LNCaP clone FGC (cell line): Measurements from ENCODE around the gene TMEM229B.
A peak's percentile ranks its signal among the peaks of the same experiment; 100 is the strongest.

Experiments
- DNase-seq: peaks from one replicate; pipeline ENCODE4 v3.0.0-alpha.2; 2011; ENCODE audit warnings: low read depth
- H3K4me3 ChIP-seq: 2 replicates; pipeline ENCODE4 v1.5.1; 2011; ENCODE audit warnings: mild to moderate bottlenecking, low read depth, low read length, control low read depth
- TF ChIP-seq, protein P1 (sequence below): IDR thresholded peaks from 2 replicates; pipeline ENCODE4 v1.5.1; 2012; ENCODE audit warnings: mild to moderate bottlenecking; ENCODE audit not compliant: control insufficient read depth, insufficient read depth; ENCODE audit errors: extremely low read depth

TMEM229B gene

DNA sequence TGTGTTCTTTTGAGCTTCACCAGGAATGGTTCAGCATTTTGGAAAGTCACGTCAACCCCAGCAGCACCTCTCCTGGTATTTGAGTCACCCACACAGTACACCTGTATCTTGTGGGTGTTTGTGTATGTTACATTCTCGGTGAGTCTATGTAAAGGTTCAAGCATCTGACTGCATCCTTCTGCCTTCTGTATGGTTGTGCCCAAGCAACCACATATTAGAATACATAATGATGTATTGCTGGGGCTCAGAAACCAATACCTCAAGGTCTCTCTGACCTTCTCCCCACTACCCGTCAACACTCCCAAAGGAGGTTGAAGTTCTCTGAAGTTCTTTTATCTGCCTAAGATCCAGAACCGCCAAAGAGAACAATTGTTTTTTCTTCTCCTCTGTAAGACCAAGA lies 9.2 kb upstream of the TMEM229B start:
- H3K4me3 ChIP-seq: no peak overlapping the region
- no peak for DNase-seq
- TF ChIP-seq, protein P1, sequence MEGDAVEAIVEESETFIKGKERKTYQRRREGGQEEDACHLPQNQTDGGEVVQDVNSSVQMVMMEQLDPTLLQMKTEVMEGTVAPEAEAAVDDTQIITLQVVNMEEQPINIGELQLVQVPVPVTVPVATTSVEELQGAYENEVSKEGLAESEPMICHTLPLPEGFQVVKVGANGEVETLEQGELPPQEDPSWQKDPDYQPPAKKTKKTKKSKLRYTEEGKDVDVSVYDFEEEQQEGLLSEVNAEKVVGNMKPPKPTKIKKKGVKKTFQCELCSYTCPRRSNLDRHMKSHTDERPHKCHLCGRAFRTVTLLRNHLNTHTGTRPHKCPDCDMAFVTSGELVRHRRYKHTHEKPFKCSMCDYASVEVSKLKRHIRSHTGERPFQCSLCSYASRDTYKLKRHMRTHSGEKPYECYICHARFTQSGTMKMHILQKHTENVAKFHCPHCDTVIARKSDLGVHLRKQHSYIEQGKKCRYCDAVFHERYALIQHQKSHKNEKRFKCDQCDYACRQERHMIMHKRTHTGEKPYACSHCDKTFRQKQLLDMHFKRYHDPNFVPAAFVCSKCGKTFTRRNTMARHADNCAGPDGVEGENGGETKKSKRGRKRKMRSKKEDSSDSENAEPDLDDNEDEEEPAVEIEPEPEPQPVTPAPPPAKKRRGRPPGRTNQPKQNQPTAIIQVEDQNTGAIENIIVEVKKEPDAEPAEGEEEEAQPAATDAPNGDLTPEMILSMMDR: no peak

DNA sequence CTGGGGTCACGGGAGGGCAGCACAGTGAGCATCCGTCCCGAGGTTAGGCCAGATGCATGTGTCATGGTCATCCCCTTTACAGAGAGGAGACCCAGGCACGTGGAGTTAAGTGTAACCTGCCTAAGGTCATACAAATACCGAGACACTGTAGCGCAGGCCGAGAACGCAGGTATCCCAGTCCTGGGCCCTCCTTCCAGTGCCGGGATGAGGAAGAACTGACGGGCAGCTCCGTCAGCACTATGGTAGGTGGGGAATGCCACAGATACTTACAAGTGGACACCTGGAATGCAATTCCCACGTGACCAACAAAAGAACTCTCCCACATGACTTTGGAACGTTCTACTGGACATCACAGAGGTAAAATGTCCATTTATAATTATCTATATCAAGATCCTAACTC lies 8.7 kb upstream of the TMEM229B start:
- TF ChIP-seq, protein P1: no peak
- DNase-seq: no peak
- H3K4me3 ChIP-seq: no peak overlapping the region

DNA sequence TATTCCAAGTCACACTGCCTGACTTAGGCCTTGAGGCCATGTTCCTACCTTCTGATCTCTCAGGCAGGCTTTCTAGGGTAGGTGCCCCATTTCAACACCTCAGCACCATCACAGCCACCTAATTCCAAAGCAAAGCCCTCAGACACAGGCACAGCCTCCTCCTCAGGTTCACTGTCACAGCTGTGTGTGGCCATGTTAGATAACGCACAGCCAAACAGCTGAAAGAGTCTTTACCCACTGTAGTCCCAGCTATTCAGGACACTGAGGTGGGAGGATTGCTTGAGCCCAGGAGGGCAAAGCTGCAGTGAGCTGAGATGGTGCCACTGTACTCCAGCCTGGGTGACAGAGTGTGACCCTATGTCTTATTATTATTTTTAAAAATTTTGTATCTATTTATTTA lies 7.3 kb upstream of the TMEM229B start:
- DNase-seq: no peak
- no peak overlapping the region for H3K4me3 ChIP-seq
- TF ChIP-seq, protein P1: no peak

DNA sequence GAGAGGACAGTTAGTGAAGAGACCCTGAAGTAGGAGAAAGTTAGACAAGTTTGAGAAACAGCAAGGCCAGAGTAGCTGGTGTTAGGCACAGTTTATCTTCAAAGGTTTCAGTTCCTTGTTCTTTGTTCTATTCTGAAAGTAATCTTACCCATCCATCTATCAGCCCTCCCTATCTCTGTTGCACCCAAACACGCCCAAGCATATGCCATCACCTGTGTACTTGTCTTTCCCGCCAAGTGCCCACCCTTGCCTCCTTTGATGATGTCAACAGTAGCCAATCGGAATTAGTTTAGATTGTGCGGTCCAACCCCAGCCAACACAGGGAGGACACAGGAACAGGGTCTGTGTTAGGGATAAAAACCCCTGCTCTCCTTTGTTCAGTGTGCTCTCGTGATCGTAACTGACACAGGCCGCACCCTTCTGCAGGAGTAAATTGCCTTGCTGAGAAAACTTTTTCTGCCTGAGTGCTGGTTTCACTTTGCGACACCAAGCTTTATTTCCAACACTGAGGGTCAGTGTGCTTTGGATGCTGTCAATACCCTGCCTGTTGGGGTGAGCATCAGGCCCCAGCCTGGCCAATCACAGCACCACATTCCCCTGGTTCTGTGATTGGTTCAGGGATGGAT lies 4.7 kb upstream of the TMEM229B start:
- no peak overlapping the region for H3K4me3 ChIP-seq
- no peak for DNase-seq
- TF ChIP-seq, protein P1: no peak

DNA sequence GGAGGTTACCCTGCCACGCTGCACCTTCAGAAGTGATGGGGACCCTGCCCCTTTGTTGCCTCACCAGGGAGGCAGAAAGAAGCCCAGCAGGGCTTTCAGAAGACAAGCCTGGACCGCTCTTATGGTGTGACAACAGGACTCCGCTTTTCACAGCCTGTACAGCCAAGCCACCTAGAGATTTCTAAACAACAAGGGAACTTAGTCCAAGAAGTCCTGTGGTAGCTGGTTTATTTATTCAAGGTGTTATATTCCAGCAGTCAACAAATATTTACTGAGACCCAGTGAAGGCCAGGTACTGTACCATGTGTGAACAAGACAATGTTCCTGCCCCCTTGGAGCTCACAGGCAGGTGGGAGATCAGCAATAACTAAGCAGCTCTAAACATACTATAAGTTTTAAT lies 4.0 kb upstream of the TMEM229B start:
- H3K4me3 ChIP-seq: no peak overlapping the region
- peak; percentile 37 for DNase-seq
- TF ChIP-seq, protein P1: no peak

DNA sequence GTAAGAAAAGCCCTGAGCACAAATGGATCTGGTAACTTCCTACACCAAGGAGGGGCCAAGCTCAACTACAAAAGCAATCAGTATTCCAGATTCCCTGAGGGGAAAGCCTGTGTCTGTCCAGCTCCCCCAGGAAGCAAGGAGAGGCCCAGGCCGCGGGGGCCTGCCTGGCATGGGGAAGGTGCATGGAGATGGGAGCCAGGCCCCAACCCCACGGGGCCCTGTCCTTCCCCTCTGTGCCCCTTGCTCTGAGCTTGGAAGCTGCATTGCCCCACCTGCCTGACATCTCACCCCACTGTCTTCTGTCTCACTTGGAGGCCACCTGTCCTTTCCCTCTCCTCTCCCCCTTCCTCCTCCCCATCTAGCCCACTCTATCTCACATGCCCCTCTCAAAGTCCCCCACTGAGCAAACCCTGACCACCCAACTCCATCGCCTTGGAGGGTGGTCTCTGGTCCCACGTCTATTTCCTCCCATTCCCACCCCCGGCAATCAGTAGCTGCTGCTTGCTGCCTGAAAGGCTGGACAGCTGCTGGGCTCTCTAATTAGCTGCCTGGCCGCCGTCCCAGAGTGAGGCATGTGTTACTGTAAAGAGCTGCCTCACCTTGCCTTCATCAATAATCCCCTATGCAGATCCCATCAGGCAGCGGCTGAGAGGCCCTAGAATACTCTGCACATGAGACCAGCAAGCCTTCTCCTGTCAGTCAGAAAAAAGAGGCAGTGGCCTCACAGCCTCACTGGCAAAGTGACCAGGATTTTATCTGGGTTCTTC lies 3.4 kb upstream of the TMEM229B start:
- H3K4me3 ChIP-seq: no peak overlapping the region
- DNase-seq: no peak
- TF ChIP-seq, protein P1: no peak
